A673 (cell line): Measurements from ENCODE around the gene OPTC. TPM values are rescaled to one million over a fixed set of nuclear protein-coding genes. Genes with fewer than 3 reads are reported as not detected.

Source experiments
- BruUV-seq: library from RNA; stranded (reverse); fragments of 400-500 nt; replicated peaks from 2 replicates; lab custom pipeline; 2021; lab: Mats Ljungman, UMichigan
- CTCF ChIA-PET: fragments of 300-600 bp; sonication (Branson Sonifier 250); formaldehyde crosslinking; loops from one replicate; lab custom pipeline; 2022; ENCODE audit warnings: antibody characterized with exemption; lab: Charles Lee
- POLR2A ChIA-PET: fragments of 300-600 bp; sonication (Branson Sonifier 250); formaldehyde crosslinking; loops from one replicate; lab custom pipeline; 2022; ENCODE audit warnings: antibody characterized with exemption; ENCODE audit not compliant: low non-redundant PET; lab: Charles Lee
- DNase-seq: peaks from one replicate; pipeline ENCODE4 v3.0.0-alpha.2; 2015; ENCODE audit warnings: low spot score
- H3K27ac ChIP-seq: fragments of 200-600 bp; sonication (generic); 2 replicates; pipeline ENCODE4 v1.5.1; 2016; ENCODE audit warnings: mixed run types, low read depth, mild to moderate bottlenecking, mixed read lengths, antibody characterized with exemption, low read length; ENCODE audit not compliant: poor library complexity, severe bottlenecking
- H3K27me3 ChIP-seq: fragments of 200-600 bp; sonication (generic); replicated peaks from 2 replicates; pipeline ENCODE4 v1.6.1; 2017; ENCODE audit warnings: mixed run types, low read depth, mild to moderate bottlenecking, mixed read lengths, antibody characterized with exemption, low read length; ENCODE audit not compliant: insufficient read depth, poor library complexity
- H3K36me3 ChIP-seq: fragments of 200-600 bp; sonication (generic); 2 replicates; pipeline ENCODE4 v1.6.1; 2016; ENCODE audit warnings: mixed run types, mild to moderate bottlenecking, mixed read lengths, antibody characterized with exemption, low read length; ENCODE audit not compliant: insufficient read depth, poor library complexity, severe bottlenecking
- H3K4me1 ChIP-seq: fragments of 200-600 bp; sonication (generic); 2 replicates; pipeline ENCODE4 v1.6.1; 2017; ENCODE audit warnings: mixed run types, mild to moderate bottlenecking, mixed read lengths, antibody characterized with exemption, low read length; ENCODE audit not compliant: insufficient read depth, poor library complexity, severe bottlenecking
- H3K4me3 ChIP-seq: fragments of 200-600 bp; sonication (generic); 2 replicates; pipeline ENCODE4 v1.5.1; 2016; ENCODE audit warnings: low read depth, mixed run types, mild to moderate bottlenecking, mixed read lengths, low read length; ENCODE audit not compliant: poor library complexity, severe bottlenecking
- H3K9me3 ChIP-seq: fragments of 200-600 bp; sonication (generic); 2 replicates; pipeline ENCODE4 v1.6.1; 2016; ENCODE audit warnings: mixed run types, low read depth, mild to moderate bottlenecking, mixed read lengths, antibody characterized with exemption, low read length; ENCODE audit not compliant: poor library complexity, severe bottlenecking
- EZH2 ChIP-seq: fragments of 200-600 bp; sonication (generic); IDR thresholded peaks from 2 replicates; pipeline ENCODE4 v1.6.1; 2017; ENCODE audit warnings: borderline replicate concordance, low read depth, mild to moderate bottlenecking, mixed read lengths, antibody characterized with exemption, low read length; ENCODE audit not compliant: poor library complexity, severe bottlenecking
- intact Hi-C: fragments of 100-400 bp; cut with micrococcal nuclease; formaldehyde crosslinking; loops from one replicate; pipeline ENCODE4 v1.10.0; 2022; ENCODE audit not compliant: unreplicated experiment
- total RNA-seq: library from RNA; stranded (reverse); gene quantifications from 2 replicates; pipeline ENCODE4 v1.2.3, GENCODE V29; 2021
- TF ChIP-seq, protein P1 (sequence below): fragments of 300-800, 200-600 bp; sonication (generic); conservative IDR thresholded peaks from 2 replicates; pipeline ENCODE4 v1.5.1; 2017; ENCODE audit warnings: low read depth, mild to moderate bottlenecking, antibody characterized with exemption, low read length, moderate library complexity, mixed read lengths

The OPTC gene
- total RNA-seq, 1 experiment from 2014 or later: not detected

DNA sequence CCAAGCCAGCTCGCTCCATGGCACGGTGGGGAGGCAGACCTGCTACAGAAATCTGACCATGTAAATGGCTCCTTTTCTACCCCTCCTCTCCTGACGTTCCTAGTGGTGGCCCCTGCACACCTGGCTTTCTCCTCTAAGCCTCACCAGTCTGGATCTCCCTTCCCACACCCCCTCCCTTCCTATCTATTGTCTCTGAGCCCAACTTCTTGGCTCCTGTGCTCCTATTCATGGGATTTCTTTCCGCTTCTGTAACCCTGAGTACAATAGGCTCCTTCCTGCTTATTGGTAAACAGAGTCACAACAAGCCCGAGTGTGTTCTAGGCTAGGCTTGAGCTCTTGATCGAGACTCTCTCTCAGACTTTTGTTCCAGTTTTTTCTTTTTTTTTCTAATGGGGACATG lies 17.6 kb downstream of the OPTC start:
- Histone ChIP-seq H3K4me1 (no peaks in the 10 kb centered on the region), H3K9me3 (no peaks in the 10 kb centered on the region), H3K36me3 (no peaks in the 10 kb centered on the region), H3K4me3 (no peak overlapping the region), H3K27me3 (no peaks in the 10 kb centered on the region), H3K27ac (no peak overlapping the region)
- no peak for DNase-seq
- intact Hi-C loops: no loop called here
- ChIA-PET POLR2A (no interaction called here), CTCF (no interaction called here)
- TF ChIP-seq, protein P1, sequence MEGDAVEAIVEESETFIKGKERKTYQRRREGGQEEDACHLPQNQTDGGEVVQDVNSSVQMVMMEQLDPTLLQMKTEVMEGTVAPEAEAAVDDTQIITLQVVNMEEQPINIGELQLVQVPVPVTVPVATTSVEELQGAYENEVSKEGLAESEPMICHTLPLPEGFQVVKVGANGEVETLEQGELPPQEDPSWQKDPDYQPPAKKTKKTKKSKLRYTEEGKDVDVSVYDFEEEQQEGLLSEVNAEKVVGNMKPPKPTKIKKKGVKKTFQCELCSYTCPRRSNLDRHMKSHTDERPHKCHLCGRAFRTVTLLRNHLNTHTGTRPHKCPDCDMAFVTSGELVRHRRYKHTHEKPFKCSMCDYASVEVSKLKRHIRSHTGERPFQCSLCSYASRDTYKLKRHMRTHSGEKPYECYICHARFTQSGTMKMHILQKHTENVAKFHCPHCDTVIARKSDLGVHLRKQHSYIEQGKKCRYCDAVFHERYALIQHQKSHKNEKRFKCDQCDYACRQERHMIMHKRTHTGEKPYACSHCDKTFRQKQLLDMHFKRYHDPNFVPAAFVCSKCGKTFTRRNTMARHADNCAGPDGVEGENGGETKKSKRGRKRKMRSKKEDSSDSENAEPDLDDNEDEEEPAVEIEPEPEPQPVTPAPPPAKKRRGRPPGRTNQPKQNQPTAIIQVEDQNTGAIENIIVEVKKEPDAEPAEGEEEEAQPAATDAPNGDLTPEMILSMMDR: no peak
- TF ChIP-seq EZH2: no peak
- BruUV-seq: no TSS peak

DNA sequence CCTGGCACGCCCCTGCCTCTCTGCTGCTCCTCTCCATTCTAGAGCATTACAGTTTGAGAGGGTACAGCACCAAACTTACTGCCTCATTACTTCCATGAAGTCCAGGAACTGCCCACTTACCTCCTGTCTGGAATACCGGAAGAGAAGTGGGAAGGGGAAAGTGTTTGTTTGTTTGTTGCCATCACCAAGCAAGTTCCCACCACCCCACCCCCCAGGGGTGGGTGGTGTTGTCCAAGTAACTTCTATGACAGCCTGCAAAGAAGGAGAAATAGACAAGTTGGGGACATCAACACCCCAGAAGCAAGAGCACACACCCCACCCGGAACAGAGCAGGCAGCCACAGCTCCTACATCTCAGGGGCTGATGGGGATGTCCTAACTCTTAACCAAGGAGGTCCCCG lies 18.0 kb downstream of the OPTC start:
- no peaks in the 10 kb centered on the region for H3K4me1 ChIP-seq
- no peak overlapping the region for H3K4me3 ChIP-seq
- no peaks in the 10 kb centered on the region for H3K27me3 ChIP-seq
- no peak overlapping the region for H3K27ac ChIP-seq
- no peaks in the 10 kb centered on the region for H3K36me3 ChIP-seq
- CTCF ChIA-PET: no interaction called here
- POLR2A ChIA-PET: no interaction called here
- DNase-seq: no peak
- no TSS peak for BruUV-seq
- no peak for TF ChIP-seq EZH2
- TF ChIP-seq, protein P1: no peak
- intact Hi-C loops: no loop called here
- H3K9me3 ChIP-seq: no peaks in the 10 kb centered on the region

DNA sequence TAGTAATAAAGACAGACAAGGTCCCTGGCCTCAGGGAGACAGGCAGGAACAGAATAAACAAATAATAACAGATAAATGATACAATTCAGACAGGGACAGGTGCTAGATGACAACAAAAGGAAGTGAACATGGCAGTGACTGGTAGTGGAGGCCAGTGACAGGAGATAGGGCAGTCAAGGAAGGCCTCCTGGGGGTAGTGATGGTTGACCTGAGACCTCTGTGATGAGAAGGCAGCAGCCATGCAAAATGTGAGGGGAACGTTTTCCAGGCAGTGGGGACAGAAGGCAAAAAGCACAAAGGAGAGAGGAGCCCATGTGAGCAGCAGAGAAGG lies 18.5 kb downstream of the OPTC start:
- DNase-seq: no peak
- Histone ChIP-seq H3K4me3 (no peak overlapping the region), H3K9me3 (no peaks in the 10 kb centered on the region), H3K27me3 (no peaks in the 10 kb centered on the region), H3K27ac (no peak overlapping the region), H3K4me1 (no peaks in the 10 kb centered on the region), H3K36me3 (no peaks in the 10 kb centered on the region)
- ChIA-PET POLR2A (no interaction called here), CTCF (no interaction called here)
- BruUV-seq: no TSS peak
- TF ChIP-seq, protein P1: no peak
- TF ChIP-seq EZH2: no peak
- intact Hi-C loops: no loop called here
